CD14-positive monocyte (primary cell): Measurements from ENCODE around the gene MT1G. TPM values are rescaled to one million over a fixed set of nuclear protein-coding genes. Genes with fewer than 3 reads are reported as not detected.

Experiments
- DNase-seq, 3 donors: peaks; one replicate each; pipeline ENCODE4 v3.0.0-alpha.2; 2011 to 2022
- H2AFZ ChIP-seq: 2 replicates; pipeline ENCODE4 v1.6.0; 2012; ENCODE audit warnings: mild to moderate bottlenecking, low read depth, low read length, inconsistent platforms; ENCODE audit not compliant: insufficient read depth, poor library complexity, severe bottlenecking
- H3K27ac ChIP-seq, 2 donors: 1 replicate in 1 of 2; 2 replicates in 1 of 2; pipeline ENCODE4 v1.5.1; 2012 to 2013; ENCODE audit warnings: low read length in 2 of 2, control low read depth in 1 of 2, inconsistent platforms in 1 of 2, low read depth in 1 of 2, mild to moderate bottlenecking in 1 of 2
- H3K27me3 ChIP-seq, 2 donors: one replicate each; pipeline versions ENCODE4 v1.6.0 to v1.6.1; 2011 to 2013; ENCODE audit warnings: low read length in 2 of 2; ENCODE audit not compliant: control insufficient read depth in 2 of 2, insufficient read depth in 2 of 2
- H3K36me3 ChIP-seq, 2 donors: replicated peaks in 1 of 2; 1 replicate in 1 of 2; 2 replicates in 1 of 2; pipeline versions ENCODE4 v1.5.1 to v1.6.1; 2012 to 2013; ENCODE audit warnings: low read length in 2 of 2, control low read depth in 1 of 2, inconsistent platforms in 1 of 2, mild to moderate bottlenecking in 1 of 2; ENCODE audit not compliant: insufficient read depth in 2 of 2, control insufficient read depth in 1 of 2
- H3K4me1 ChIP-seq, 2 donors: 1 replicate in 1 of 2; 2 replicates in 1 of 2; pipeline versions ENCODE4 v1.5.1 to v1.6.1; 2012 to 2013; ENCODE audit warnings: low read length in 2 of 2, control low read depth in 1 of 2, inconsistent platforms in 1 of 2, mild to moderate bottlenecking in 1 of 2, moderate library complexity in 1 of 2; ENCODE audit not compliant: insufficient read depth in 2 of 2, control insufficient read depth in 1 of 2
- H3K4me2 ChIP-seq: replicated peaks from 2 replicates; pipeline ENCODE3; 2012; ENCODE audit warnings: low read length, moderate library complexity, mild to moderate bottlenecking; ENCODE audit not compliant: poor library complexity, severe bottlenecking; ENCODE audit errors: extremely low read depth
- H3K4me3 ChIP-seq, 3 experiments: fragments of 200-600 bp in 1 of 3; sonication (generic) in 1 of 3; replicated peaks in 1 of 3; 1 replicate in 2 of 3; 2 replicates in 1 of 3; pipeline ENCODE4 v1.5.1; 2011 to 2013; ENCODE audit warnings: low read length in 3 of 3, mild to moderate bottlenecking in 3 of 3, control low read depth in 2 of 3, low read depth in 2 of 3, inconsistent platforms in 1 of 3, moderate library complexity in 1 of 3
- H3K79me2 ChIP-seq: 2 replicates; pipeline ENCODE4 v1.6.0; 2012; ENCODE audit warnings: mild to moderate bottlenecking, control low read depth, inconsistent platforms, low read length, moderate library complexity; ENCODE audit not compliant: insufficient read depth
- H3K9ac ChIP-seq: 2 replicates; pipeline ENCODE4 v1.6.0; 2017; ENCODE audit warnings: low read length, mild to moderate bottlenecking; ENCODE audit not compliant: insufficient read depth, poor library complexity, severe bottlenecking
- H3K9me3 ChIP-seq, 2 donors: replicated peaks in 1 of 2; 1 replicate in 1 of 2; 2 replicates in 1 of 2; pipeline versions ENCODE4 v1.5.1 to v1.6.1; 2012 to 2013; ENCODE audit warnings: low read length in 2 of 2, control low read depth in 1 of 2; ENCODE audit not compliant: control insufficient read depth in 1 of 2, insufficient read depth in 1 of 2
- H4K20me1 ChIP-seq: 2 replicates; pipeline ENCODE4 v1.6.0; 2012; ENCODE audit warnings: mild to moderate bottlenecking, low read length, control low read depth, moderate library complexity; ENCODE audit not compliant: insufficient read depth
- H3K27ac Mint-ChIP-seq, 7 donors: one replicate each; pipeline ENCODE4 v1.8.0; 2020; ENCODE audit warnings: mild to moderate bottlenecking in 7 of 7, mixed read lengths in 7 of 7, moderate library complexity in 6 of 7, inconsistent platforms in 2 of 7
- H3K27me3 Mint-ChIP-seq, 3 donors: one replicate each; pipeline ENCODE4 v1.8.0; 2021 to 2022; ENCODE audit warnings: low read depth in 3 of 3, mild to moderate bottlenecking in 3 of 3, mixed read lengths in 3 of 3, moderate library complexity in 3 of 3, inconsistent platforms in 1 of 3
- H3K36me3 Mint-ChIP-seq, 2 donors: one replicate each; pipeline ENCODE4 v1.8.0; 2020; ENCODE audit warnings: mixed read lengths in 2 of 2, inconsistent platforms in 1 of 2, mild to moderate bottlenecking in 1 of 2
- H3K4me1 Mint-ChIP-seq: one replicate; pipeline ENCODE4 v1.8.0; 2020; ENCODE audit warnings: mild to moderate bottlenecking, mixed read lengths
- H3K4me3 Mint-ChIP-seq, 2 donors: one replicate each; pipeline ENCODE4 v1.8.0; 2020; ENCODE audit warnings: mild to moderate bottlenecking in 2 of 2, mixed read lengths in 2 of 2, moderate library complexity in 1 of 2
- H3K9me3 Mint-ChIP-seq, 7 donors: one replicate each; pipeline ENCODE4 v1.8.0; 2020 to 2022; ENCODE audit warnings: mixed read lengths in 7 of 7, mild to moderate bottlenecking in 6 of 7, moderate library complexity in 6 of 7, inconsistent platforms in 2 of 7
- CTCF ChIP-seq: fragments of 200-600 bp; IDR thresholded peaks from one replicate; pipeline ENCODE4 v1.8.0; 2022; ENCODE audit warnings: antibody characterized with exemption, mild to moderate bottlenecking
- WGBS: methylation state at CpG from one replicate; pipeline ENCODE4 v1.1.5; 2013; ENCODE audit warnings: missing lambda C conversion rate; ENCODE audit not compliant: insufficient coverage; 5-methylcytosine and 5-hydroxymethylcytosine counted together
- intact Hi-C, 2 donors: fragments of 100-400 bp; cut with micrococcal nuclease; formaldehyde crosslinking; loops; one replicate each; pipeline versions ENCODE4 v1.15.0 to v1.15.1; 2023
- polyA plus RNA-seq, 3 donors: library from polyadenylated mRNA; depleted of rRNA in 1 of 3; unstranded in 2 of 3; stranded (reverse) in 1 of 3; fragments of 300-500 nt in 2 of 3; fragments of >200 nt in 1 of 3; fragmentation: Illumina TruSeq in 2 of 3; gene quantifications; 1 replicate in 2 of 3; 2 replicates in 1 of 3; pipeline ENCODE4 v1.2.3, GENCODE V29; 2012 to 2021

Gene MT1G
- polyA plus RNA-seq, 3 donors = 1.1 to 1.4 TPM; not detected in 1

DNA sequence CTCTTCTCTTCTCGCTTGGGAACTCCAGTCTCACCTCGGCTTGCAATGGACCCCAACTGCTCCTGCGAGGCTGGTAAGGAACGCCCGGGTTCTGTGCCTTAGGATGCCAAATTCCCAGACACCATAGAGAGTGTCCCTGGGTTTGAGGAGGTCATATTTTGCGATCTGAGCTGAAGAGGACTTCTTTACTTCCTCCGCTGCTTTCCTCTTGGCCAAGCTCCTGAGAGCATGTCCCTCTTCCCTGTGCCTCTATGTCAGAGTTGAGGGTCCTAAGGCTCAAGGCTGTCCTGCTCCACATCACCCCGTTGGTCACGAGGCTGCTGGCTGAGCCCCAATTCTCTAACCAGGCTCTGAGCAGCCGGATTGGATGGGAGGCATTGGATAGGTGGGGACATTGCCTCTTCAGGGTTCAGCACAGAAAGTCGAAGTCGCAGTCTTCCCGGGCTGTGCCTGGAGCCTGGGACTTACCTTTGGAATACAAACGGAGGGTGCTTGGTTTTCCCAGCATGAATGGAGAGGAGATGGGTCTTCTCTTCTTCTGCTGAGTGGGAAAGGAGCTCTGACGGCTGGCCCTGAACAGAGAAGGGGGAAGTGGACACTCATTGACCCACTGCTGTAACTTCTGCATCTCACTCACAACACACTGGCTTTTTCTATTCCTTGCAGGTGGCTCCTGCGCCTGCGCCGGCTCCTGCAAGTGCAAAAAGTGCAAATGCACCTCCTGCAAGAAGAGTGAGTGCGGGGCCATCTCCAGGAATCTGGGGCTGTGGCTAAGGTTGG, 2.2 kb upstream of the MT1G start:
- Mint-ChIP-seq H3K4me3 (peak overlapping the region in 1 of 2 donors; percentile 87), H3K27ac (peak overlapping the region in 2 of 7 donors; percentile 45 to 63), H3K4me1 (peaks cover 27% of the 10 kb centered on the region), H3K9me3 (peaks cover 0 to 18% (median 4%) of the 10 kb centered on the region in 7 donors), H3K27me3 (peaks cover 88 to 97% (median 93%) of the 10 kb centered on the region in 3 donors), H3K36me3 (peaks cover 1 to 2% of the 10 kb centered on the region in 2 donors)
- H4K20me1 ChIP-seq = no peaks in the 10 kb centered on the region
- H3K9ac ChIP-seq = no peak overlapping the region
- no peak for TF ChIP-seq CTCF
- H3K27me3 ChIP-seq = peaks cover 57 to 95% of the 10 kb centered on the region in 2 donors
- no peaks in the 10 kb centered on the region for H3K36me3 ChIP-seq
- H3K79me2 ChIP-seq = no peaks in the 10 kb centered on the region
- peak in 2 of 3 donors; percentile 8 to 21 for DNase-seq
- peaks cover 11 to 20% of the 10 kb centered on the region in 2 donors for H3K4me1 ChIP-seq
- intact Hi-C loops = no loop called here
- no peak overlapping the region for H3K4me3 ChIP-seq
- no peak overlapping the region for H2AFZ ChIP-seq
- peaks cover 0 to 28% of the 10 kb centered on the region in 2 donors for H3K9me3 ChIP-seq
- H3K4me2 ChIP-seq = peak overlapping the region; percentile 26
- 6% methylated on average over 12 of the region's 19 CpGs for WGBS
- H3K27ac ChIP-seq = no peak overlapping the region

GRCh38 chr16:56669005-56669839, 1.4 kb upstream of the MT1G start, which contains the start of gene MT1H:
Gene MT1H, plus strand, starts transcription at chr16:56669814. Its CDS starts 71 bp downstream, at chr16:56669885.
- Histone ChIP-seq H2AFZ (no peak within 1 kb of the TSS), H3K4me2 (peak within 1 kb of the TSS; percentile 26), H3K4me1 (peaks cover 11 to 20% of the 10 kb centered on the region in 2 donors), H3K36me3 (no peaks in the 10 kb centered on the region), H3K27ac (no peak within 1 kb of the TSS), H3K9ac (no peak within 1 kb of the TSS), H3K9me3 (peaks cover 0 to 31% of the 10 kb centered on the region in 2 donors), H3K79me2 (no peaks in the 10 kb centered on the region), H3K4me3 (no peak within 1 kb of the TSS), H3K27me3 (peaks cover 64 to 99% of the 10 kb centered on the region in 2 donors), H4K20me1 (no peaks in the 10 kb centered on the region)
- TF ChIP-seq CTCF = no peak
- peaks cover 87 to 99% (median 95%) of the 10 kb centered on the region in 3 donors for H3K27me3 Mint-ChIP-seq
- H3K27ac Mint-ChIP-seq = peak within 1 kb of the TSS in 2 of 7 donors; percentile 45 to 63
- no peak for DNase-seq
- peaks cover 0 to 2% of the 10 kb centered on the region in 2 donors for H3K36me3 Mint-ChIP-seq
- 7% methylated on average over 37 of the region's 38 CpGs for WGBS
- H3K4me3 Mint-ChIP-seq = peak within 1 kb of the TSS in 1 of 2 donors; percentile 87
- H3K4me1 Mint-ChIP-seq = peaks cover 27% of the 10 kb centered on the region
- intact Hi-C loops = no loop called here
- H3K9me3 Mint-ChIP-seq = peaks cover 0 to 18% (median 4%) of the 10 kb centered on the region in 7 donors
